Activated CD8-positive, alpha-beta T cell treated with anti-CD3 and anti-CD28 coated beads, Interleukin-2, amount 10 ng/mL, durations not matched to agents 7 days and 5 days (primary cell): ENCODE data around the gene SETD1A. TPM values are rescaled to one million over a fixed set of nuclear protein-coding genes. Genes with fewer than 3 reads are reported as not detected.

Source experiments
- ATAC-seq: fragments of 150-1000 bp; cut with Tn5 transposase; one replicate; pipeline ENCODE4 v1.10.0; 2021; ENCODE audit warnings: moderate library complexity
- CTCF ChIA-PET: fragments of 350-600 bp; sonication (Branson Sonifier 250); formaldehyde crosslinking; loops from one replicate; lab custom pipeline; 2021; ENCODE audit warnings: antibody characterized with exemption; lab: Charles Lee
- POLR2A ChIA-PET: fragments of 350-600 bp; sonication (Branson Sonifier 250); formaldehyde crosslinking; loops from one replicate; lab custom pipeline; 2021; ENCODE audit warnings: antibody characterized with exemption; lab: Charles Lee
- DNase-seq: peaks from one replicate; pipeline ENCODE4 v3.0.0-alpha.2; 2020
- H3K27ac Mint-ChIP-seq: one replicate; pipeline ENCODE4 v1.8.0; 2021; ENCODE audit warnings: mild to moderate bottlenecking, mixed read lengths
- H3K27me3 Mint-ChIP-seq: one replicate; pipeline ENCODE4 v1.8.0; 2021; ENCODE audit warnings: low read depth, mixed read lengths
- H3K36me3 Mint-ChIP-seq: one replicate; pipeline ENCODE4 v1.8.0; 2021; ENCODE audit warnings: low read depth, mixed read lengths
- H3K4me1 Mint-ChIP-seq: one replicate; pipeline ENCODE4 v1.8.0; 2021; ENCODE audit warnings: low read depth, mixed read lengths
- H3K4me3 Mint-ChIP-seq: one replicate; pipeline ENCODE4 v1.8.0; 2021; ENCODE audit warnings: mild to moderate bottlenecking, mixed read lengths
- H3K9me3 Mint-ChIP-seq: one replicate; pipeline ENCODE4 v1.8.0; 2022; ENCODE audit warnings: mixed read lengths; ENCODE audit not compliant: insufficient read depth
- total RNA-seq, 2 experiments: library from RNA; stranded (reverse); gene quantifications; one replicate each; pipeline ENCODE4 v1.2.3, GENCODE V29; 2021

Gene SETD1A
- total RNA-seq, 2 experiments from 2014 or later = 25.6 to 28.4 TPM

DNA sequence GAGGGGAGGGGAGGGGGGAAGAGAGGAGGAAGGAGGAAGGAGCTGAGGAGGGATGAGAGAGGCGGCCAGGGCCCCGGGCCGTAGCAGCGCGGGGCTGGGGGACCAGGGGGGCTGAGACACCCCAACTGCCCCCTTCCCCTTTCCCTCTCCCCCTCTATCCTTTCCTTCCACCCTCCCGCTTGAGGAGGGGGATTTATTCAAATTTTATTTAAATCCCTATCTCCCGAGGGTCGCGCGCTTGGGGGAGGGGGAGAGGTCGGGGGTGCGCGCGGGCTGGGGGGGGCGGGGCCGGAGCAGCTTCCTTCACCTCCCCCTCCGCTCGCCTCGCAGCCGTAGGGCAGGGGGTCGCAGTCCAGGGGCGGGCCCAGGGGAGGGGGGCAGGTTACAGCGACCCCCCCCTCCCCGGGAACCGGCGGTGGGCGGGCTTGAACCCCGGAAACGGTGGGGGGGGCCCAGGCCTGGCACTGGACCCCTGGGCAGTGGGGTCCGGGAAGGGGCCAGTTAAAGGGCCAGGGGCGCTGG is 33.9 kb upstream of the SETD1A start, which contains the start of gene FBXL19:
TSS of gene FBXL19 (plus strand) at position 19 of the 522 bp plus-strand sequence. CDS start 2,183 bp downstream, outside the sequence.
- peak within 1 kb of the TSS; percentile 99 for H3K27ac Mint-ChIP-seq

GRCh38 chr16:30924076-30924912 is 33.3 kb upstream of the SETD1A start:
- no peaks in the 10 kb centered on the region for H3K9me3 Mint-ChIP-seq
- H3K27ac Mint-ChIP-seq = no peak overlapping the region
- peaks cover 28% of the 10 kb centered on the region for H3K4me1 Mint-ChIP-seq
- DNase-seq (no peak), ATAC-seq (no peak)
- ChIA-PET CTCF (interaction anchor here (1.4 to 3.2 kb wide), 5 partner anchors 11 to 176 kb away, joined by 3 to 18 read pairs (median 8); partner anchors contain the start of genes ORAI3 and PHKG2), POLR2A (no interaction called here)
- H3K27me3 Mint-ChIP-seq = no peaks in the 10 kb centered on the region
- H3K4me3 Mint-ChIP-seq = peak overlapping the region; percentile 69
- no peaks in the 10 kb centered on the region for H3K36me3 Mint-ChIP-seq

More for the DNA sequence above, 33.9 kb upstream of the SETD1A start, which contains the start of gene FBXL19:
- no peaks in the 10 kb centered on the region for H3K9me3 Mint-ChIP-seq
- peak within 1 kb of the TSS; percentile 97 for H3K4me3 Mint-ChIP-seq
- no peaks in the 10 kb centered on the region for H3K36me3 Mint-ChIP-seq
- POLR2A ChIA-PET = no interaction called here
- no peaks in the 10 kb centered on the region for H3K27me3 Mint-ChIP-seq
- CTCF ChIA-PET = interaction anchor here (2.7 to 3.2 kb wide), 2 partner anchors 12 to 18 kb away, joined by 12 to 18 read pairs; no protein-coding TSS in a partner anchor
- ATAC-seq = no peak
- peak; percentile 40 for DNase-seq
- peaks cover 28% of the 10 kb centered on the region for H3K4me1 Mint-ChIP-seq

- ChIA-PET CTCF (interaction anchor here (1.4 to 3.2 kb wide), 5 partner anchors 10 to 177 kb away, joined by 3 to 18 read pairs (median 8); partner anchors contain the start of genes ORAI3 and PHKG2), POLR2A (interaction anchor here (1.0 kb wide), 2 partner anchors 25 to 148 kb away, joined by 3 to 5 read pairs; no protein-coding TSS in a partner anchor)
- Mint-ChIP-seq H3K27ac (no peak overlapping the region), H3K4me3 (peak overlapping the region; percentile 69), H3K4me1 (peaks cover 28% of the 10 kb centered on the region), H3K27me3 (no peaks in the 10 kb centered on the region), H3K36me3 (no peaks in the 10 kb centered on the region), H3K9me3 (no peaks in the 10 kb centered on the region)
- no peak for ATAC-seq
- DNase-seq = no peak
Observed at GRCh38 chr16:30924913-30925631, 32.5 kb upstream of the SETD1A start.

- H3K36me3 Mint-ChIP-seq = peaks cover under 1% of the 10 kb centered on the region
- H3K4me3 Mint-ChIP-seq = no peak overlapping the region
- ChIA-PET POLR2A (interaction anchor here (1.0 to 1.2 kb wide), 3 partner anchors 21 to 147 kb away, joined by 3 to 5 read pairs (median 3); no protein-coding TSS in a partner anchor), CTCF (interaction anchor here (1.4 to 3.2 kb wide), 5 partner anchors 10 to 178 kb away, joined by 3 to 18 read pairs (median 8); partner anchors contain the start of genes ORAI3 and PHKG2)
- H3K27ac Mint-ChIP-seq = no peak overlapping the region
- H3K4me1 Mint-ChIP-seq = peaks cover 28% of the 10 kb centered on the region
- no peak for ATAC-seq
- no peaks in the 10 kb centered on the region for H3K27me3 Mint-ChIP-seq
- no peak for DNase-seq
- no peaks in the 10 kb centered on the region for H3K9me3 Mint-ChIP-seq
Observed at GRCh38 chr16:30925632-30925987, 31.9 kb upstream of the SETD1A start.

GRCh38 chr16:30925995-30926811 is 31.4 kb upstream of the SETD1A start:
- Mint-ChIP-seq H3K36me3 (peaks cover 4% of the 10 kb centered on the region), H3K27me3 (no peaks in the 10 kb centered on the region), H3K4me3 (no peak overlapping the region), H3K27ac (no peak overlapping the region), H3K4me1 (peaks cover 24% of the 10 kb centered on the region), H3K9me3 (no peaks in the 10 kb centered on the region)
- CTCF ChIA-PET = interaction anchor here (1.4 to 3.2 kb wide), 5 partner anchors 9 to 178 kb away, joined by 3 to 18 read pairs (median 6); partner anchors contain the start of genes ORAI3 and PHKG2
- DNase-seq (no peak), ATAC-seq (no peak)
- POLR2A ChIA-PET = interaction anchor here (1.0 to 1.2 kb wide), 3 partner anchors 22 to 147 kb away, joined by 3 to 5 read pairs (median 3); no protein-coding TSS in a partner anchor

- Mint-ChIP-seq H3K27me3 (no peaks in the 10 kb centered on the region), H3K36me3 (peaks cover 6% of the 10 kb centered on the region), H3K4me1 (peaks cover 16% of the 10 kb centered on the region), H3K27ac (no peak overlapping the region), H3K4me3 (no peak overlapping the region), H3K9me3 (no peaks in the 10 kb centered on the region)
- POLR2A ChIA-PET = interaction anchor here (1.1 kb wide), 1 partner anchor 174 kb away, joined by 3 read pairs; no protein-coding TSS in a partner anchor
- no peak for DNase-seq
- CTCF ChIA-PET = interaction anchor here (0.8 to 2.3 kb wide), 3 partner anchors 13 to 83 kb away, joined by 3 to 6 read pairs (median 4); no protein-coding TSS in a partner anchor
- no peak for ATAC-seq
Observed at GRCh38 chr16:30926937-30927788, 30.4 kb upstream of the SETD1A start.

DNA sequence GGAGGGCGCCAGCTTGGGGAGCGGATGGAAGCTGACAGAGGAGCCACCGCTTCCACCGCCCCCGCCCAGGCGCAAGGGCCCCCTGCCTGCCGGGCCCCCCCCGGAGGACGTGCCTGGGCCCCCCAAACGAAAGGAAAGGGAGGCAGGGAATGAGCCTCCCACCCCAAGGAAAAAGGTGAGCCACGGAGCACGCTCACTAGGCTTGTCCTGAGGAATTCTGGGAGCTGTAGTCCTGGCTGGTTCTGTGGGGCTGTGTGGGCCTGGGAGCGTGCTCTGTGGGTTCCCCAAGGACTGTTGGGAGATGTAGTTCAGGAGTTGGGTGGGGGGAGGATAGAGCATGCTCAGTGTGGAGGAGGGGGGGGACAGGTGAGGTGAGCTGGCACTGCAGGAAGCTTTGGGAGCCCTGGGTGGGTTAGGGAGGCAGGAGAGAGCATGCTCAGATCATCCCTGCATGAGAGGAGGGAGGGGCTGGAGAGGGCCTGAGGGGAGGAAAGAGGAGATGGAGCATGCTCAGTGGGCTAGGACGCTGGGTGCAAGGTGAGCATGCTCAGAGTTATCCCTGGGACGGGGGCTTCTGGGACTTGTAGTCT is 29.7 kb upstream of the SETD1A start:
- Mint-ChIP-seq H3K4me1 (peaks cover 18% of the 10 kb centered on the region), H3K27me3 (no peaks in the 10 kb centered on the region), H3K36me3 (peaks cover 11% of the 10 kb centered on the region), H3K4me3 (no peak overlapping the region), H3K9me3 (no peaks in the 10 kb centered on the region), H3K27ac (no peak overlapping the region)
- ATAC-seq = no peak
- DNase-seq = peak; percentile 46
- POLR2A ChIA-PET = interaction anchor here (1.1 kb wide), 1 partner anchor 174 kb away, joined by 3 read pairs; no protein-coding TSS in a partner anchor
- CTCF ChIA-PET = interaction anchor here (0.8 to 2.3 kb wide), 3 partner anchors 12 to 84 kb away, joined by 3 to 6 read pairs (median 4); no protein-coding TSS in a partner anchor

DNA sequence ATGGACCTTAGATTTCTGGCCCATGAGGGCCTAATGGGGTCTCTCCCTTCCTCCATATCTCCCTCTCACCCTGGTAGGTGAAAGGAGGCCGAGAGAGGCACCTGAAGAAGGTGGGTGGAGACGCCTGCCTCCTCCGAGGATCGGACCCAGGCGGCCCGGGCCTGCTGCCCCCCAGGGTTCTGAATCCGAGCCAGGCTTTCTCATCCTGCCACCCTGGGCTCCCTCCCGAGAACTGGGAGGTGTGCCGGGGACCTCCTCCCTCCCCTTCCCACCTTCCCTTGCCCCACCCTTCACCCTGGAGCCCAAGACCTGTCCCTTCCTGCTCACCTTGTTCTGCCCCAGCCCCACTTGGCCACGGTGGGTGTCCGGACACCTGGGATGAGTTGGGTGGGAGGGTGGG is 29.2 kb upstream of the SETD1A start:
- POLR2A ChIA-PET = no interaction called here
- ATAC-seq (no peak), DNase-seq (no peak)
- H3K4me3 Mint-ChIP-seq = no peak overlapping the region
- H3K4me1 Mint-ChIP-seq = peaks cover 18% of the 10 kb centered on the region
- H3K9me3 Mint-ChIP-seq = no peaks in the 10 kb centered on the region
- H3K27ac Mint-ChIP-seq = no peak overlapping the region
- H3K27me3 Mint-ChIP-seq = no peaks in the 10 kb centered on the region
- CTCF ChIA-PET = interaction anchor here (2.3 kb wide), 1 partner anchor 84 kb away, joined by 6 read pairs; no protein-coding TSS in a partner anchor
- peaks cover 11% of the 10 kb centered on the region for H3K36me3 Mint-ChIP-seq

- Mint-ChIP-seq H3K27ac (no peak overlapping the region), H3K4me3 (no peak overlapping the region), H3K9me3 (no peaks in the 10 kb centered on the region), H3K27me3 (no peaks in the 10 kb centered on the region), H3K4me1 (peaks cover 18% of the 10 kb centered on the region), H3K36me3 (peaks cover 11% of the 10 kb centered on the region)
- DNase-seq = no peak
- CTCF ChIA-PET = no interaction called here
- POLR2A ChIA-PET = no interaction called here
- no peak for ATAC-seq
Observed at GRCh38 chr16:30929167-30929566, 28.4 kb upstream of the SETD1A start.
